ENCODE measurements around the gene PTGIS. TPM values are rescaled to one million over a fixed set of nuclear protein-coding genes. Genes with fewer than 3 reads are reported as not detected.

The PTGIS gene
- total and polyA plus RNA-seq, 2 of the 4 experiments (the other 2 are of a cell fraction), result 1.6 to 2.6 TPM

GRCh38 chr20:49543858-49544437 lies 24.0 kb downstream of the PTGIS start:
- no peak overlapping the region for H2BK15ac ChIP-seq (ENCODE audit: low read depth, low read length)
- no peaks in the 10 kb centered on the region for H4K20me1 ChIP-seq (ENCODE audit: insufficient read depth, low read length)
- no peak overlapping the region for H4K5ac ChIP-seq (ENCODE audit: low read depth, low read length)
- H2BK120ac ChIP-seq (ENCODE audit: low read depth, low read length), result no peak overlapping the region
- no peak overlapping the region for H3K23ac ChIP-seq (ENCODE audit: low read depth, low read length)
- peaks cover 8% of the 10 kb centered on the region for H3K9me3 ChIP-seq (ENCODE audit: control insufficient read depth, insufficient read depth, low read length)
- no peak overlapping the region for H2AFZ ChIP-seq (replicated peaks; ENCODE audit: low read length, poor library complexity)
- dilution Hi-C loops (cut with HindIII; ENCODE audit: low sequenced_read_pairs, unreplicated experiment), result no loop called here
- no peak for TF ChIP-seq CHD1 (IDR thresholded peaks at IDR 0.05; ENCODE audit: low read depth, low read length)
- TF ChIP-seq RCOR1 (IDR thresholded peaks at IDR 0.05; ENCODE audit: insufficient replicate concordance, low read length), result no peak
- TF ChIP-seq BHLHE40 (IDR thresholded peaks at IDR 0.05; ENCODE audit: low read depth, low read length), result no peak
- TF ChIP-seq ELK1 (IDR thresholded peaks at IDR 0.05; ENCODE audit: borderline replicate concordance, low read depth, low read length), result no peak
- TF ChIP-seq MAFK (IDR thresholded peaks at IDR 0.05; ENCODE audit: low read depth, low read length), result no peak
- TF ChIP-seq MXI1 (IDR thresholded peaks at IDR 0.05; ENCODE audit: borderline replicate concordance, low read depth, low read length), result no peak
- no peak for TF ChIP-seq POLR2A (IDR thresholded peaks at IDR 0.05; ENCODE audit: low read depth, low read length)
- TF ChIP-seq USF2 (IDR thresholded peaks at IDR 0.05; ENCODE audit: low read depth, low read length), result no peak
- no peak overlapping the region for H3K4ac ChIP-seq (ENCODE audit: low read depth, low read length)
- H4K91ac ChIP-seq (ENCODE audit: insufficient read depth, low read depth, low read length), result no peak overlapping the region; the same call in 1 of the 2 replicates
- intact Hi-C loops (cut with micrococcal nuclease), result loop anchor here (5.0 kb wide), 1 partner anchor 303 kb away; no protein-coding TSS in a partner anchor
- H3K14ac ChIP-seq (replicated peaks; ENCODE audit: low read depth, low read length), result no peak overlapping the region
- CTCF ChIA-PET, result interaction anchor here (1.6 kb wide), 1 partner anchor 65 kb away, joined by 3 read pairs; no protein-coding TSS in a partner anchor
- no peak overlapping the region for H2AK9ac ChIP-seq (replicated peaks; ENCODE audit: low read depth, low read length, poor library complexity)
- H2BK5ac ChIP-seq (ENCODE audit: low read depth, low read length, poor library complexity, severe bottlenecking), result no peak overlapping the region
- no peak overlapping the region for H3K18ac ChIP-seq (ENCODE audit: low read depth, low read length)
- ATAC-seq (ENCODE audit: low read depth), result no peak
- no TSS peak for BruUV-seq (replicated peaks)
- H3K56ac ChIP-seq (ENCODE audit: extremely low read depth, insufficient read depth, low read length), result no peak overlapping the region
- H2BK20ac ChIP-seq (ENCODE audit: low read depth, low read length), result no peak overlapping the region
- H3K9me1 ChIP-seq (ENCODE audit: insufficient read depth, low read length), result no peaks in the 10 kb centered on the region
- in situ Hi-C loops (cut with MboI; ENCODE audit: low sequenced_read_pairs), result loop anchor here (5.0 kb wide), 1 partner anchor 63 kb away; no protein-coding TSS in a partner anchor
- no CpG with 5 or more reads among the region's 10 CpGs for WGBS, 2 experiments (ENCODE audit: extremely low coverage in 2 of 2, insufficient read length in 1 of 2)
- H3K79me1 ChIP-seq (ENCODE audit: low read depth in 1 of 2, low read length in 2 of 2), result no peaks in the 10 kb centered on the region
- peaks cover 12% of the 10 kb centered on the region for H3K36me3 ChIP-seq (ENCODE audit: control insufficient read depth, insufficient read depth, low read length)
- no peak overlapping the region for H3K4me2 ChIP-seq (ENCODE audit: low read depth, low read length)
- no peak overlapping the region for H3K4me3 ChIP-seq (ENCODE audit: insufficient read depth, low read depth, low read length)
- H4K8ac ChIP-seq (ENCODE audit: low read depth in 2 of 2, low read length in 2 of 2), result no peak overlapping the region
- H3K27ac ChIP-seq (ENCODE audit: insufficient read depth, low read length), result no peak overlapping the region
- POLR2A ChIA-PET (ENCODE audit: unreplicated experiment), result no interaction called here
- DNase-seq, result no peak
- H3K4me1 ChIP-seq (ENCODE audit: control insufficient read depth, insufficient read depth, low read length), result no peaks in the 10 kb centered on the region
- peaks cover 4% of the 10 kb centered on the region; the same call in 1 of the 2 replicates for H3K27me3 ChIP-seq (ENCODE audit: control insufficient read depth, insufficient read depth, low read length)
- no peak overlapping the region for H2AK5ac ChIP-seq (ENCODE audit: low read depth, low read length)
- no peak overlapping the region for H3K9ac ChIP-seq (ENCODE audit: low read depth, low read length)
